T47D (cell line): ENCODE measurements around the gene MBNL2.
A peak's percentile ranks its signal among the peaks of the same experiment; 100 is the strongest.

Experiments
- DNase-seq, 2 experiments: peaks; one replicate each; pipeline versions ENCODE4 v3.0.0 to v3.0.0-alpha.2; 2011 to 2012; ENCODE audit warnings: low read depth in 1 of 2, low spot score in 1 of 2
- JUND ChIP-seq: IDR thresholded peaks from 2 replicates; pipeline ENCODE4 v1.6.1; 2012; ENCODE audit warnings: low read depth
- in situ Hi-C: cut with HindIII; loops from 2 replicates; pipeline ENCODE4 v1.10.0; 2016; ENCODE audit warnings: low sequenced_read_pairs, low pct_unique_long_range_greater_than_20kb

Gene MBNL2

DNA sequence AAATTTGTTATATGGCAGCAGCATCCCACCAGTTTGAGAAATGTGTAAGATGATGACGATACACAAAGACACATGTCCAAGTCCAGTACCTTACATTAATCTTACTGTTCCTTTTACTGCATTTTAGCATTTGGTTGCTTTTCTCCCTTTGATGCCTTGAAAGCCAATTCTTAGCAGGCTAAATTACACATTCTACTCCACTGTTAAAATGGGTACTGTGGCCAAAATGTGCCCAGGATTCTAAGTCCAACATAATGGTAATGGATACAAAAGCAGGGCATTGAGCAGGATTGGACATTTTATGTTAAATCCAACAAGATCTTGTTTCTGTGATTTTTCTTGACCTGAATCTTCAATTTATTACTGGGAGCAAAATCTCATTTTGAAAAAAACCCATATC is 159.1 kb downstream of the MBNL2 start:
- no peak for TF ChIP-seq JUND
- no peak for DNase-seq
- in situ Hi-C loops: no loop called here

DNA sequence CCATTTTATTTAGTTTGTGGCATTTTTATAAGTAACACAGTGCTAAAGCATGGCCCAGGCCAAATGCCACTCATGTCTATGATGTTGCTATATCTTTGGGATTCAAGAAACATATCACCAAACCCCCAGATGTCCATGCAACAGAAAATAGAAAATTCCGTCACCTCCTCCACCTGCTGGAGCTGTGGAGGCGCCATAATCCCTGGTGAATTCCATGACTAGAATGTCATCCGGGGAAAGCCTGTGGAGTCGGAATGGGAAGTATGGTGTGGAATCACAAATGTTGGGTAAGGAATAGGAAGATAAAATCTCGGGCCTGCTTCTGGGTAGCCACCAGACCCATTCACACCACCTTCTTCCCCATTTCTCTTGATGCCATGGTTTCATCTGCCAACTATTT is 160.1 kb downstream of the MBNL2 start:
- in situ Hi-C loops: no loop called here
- no peak for DNase-seq
- no peak for TF ChIP-seq JUND

DNA sequence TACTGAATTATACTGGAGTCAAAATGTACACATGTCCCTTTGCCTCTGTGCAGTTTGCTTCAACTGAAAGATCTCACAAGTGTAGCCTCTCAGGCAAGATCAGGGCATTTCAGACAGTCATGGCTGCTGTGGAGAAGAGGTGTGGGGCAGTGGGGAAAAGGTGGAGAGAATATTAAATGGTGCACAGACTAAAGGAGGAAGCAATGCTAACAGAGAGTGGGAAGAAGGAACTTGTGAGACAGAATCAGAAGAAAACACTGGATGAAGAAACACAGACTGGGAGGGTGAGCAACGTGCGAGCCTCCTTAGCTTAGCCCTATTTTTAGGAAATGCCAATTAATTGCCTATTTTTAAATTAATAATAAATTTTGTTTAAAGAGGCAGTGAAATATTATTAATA is 162.2 kb downstream of the MBNL2 start:
- DNase-seq: no peak
- TF ChIP-seq JUND: no peak
- in situ Hi-C loops: no loop called here

DNA sequence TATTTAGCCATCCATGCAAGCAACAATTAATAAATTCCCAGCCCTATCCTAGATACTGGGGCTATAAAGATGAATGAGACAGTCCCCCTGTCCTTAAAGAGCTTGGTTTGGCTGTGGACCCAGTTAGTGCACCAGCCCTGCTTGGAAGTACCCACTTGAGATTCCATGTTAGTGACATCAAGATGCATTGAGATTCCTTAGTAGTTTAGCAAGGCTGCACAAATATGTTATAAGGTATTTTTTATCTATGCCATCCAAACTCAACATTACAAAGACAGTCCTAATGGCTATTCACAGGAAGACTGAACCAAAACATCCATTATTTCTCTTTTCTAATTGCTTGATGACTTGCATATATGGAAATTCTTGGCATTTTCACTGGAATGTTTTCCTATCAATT is 163.0 kb downstream of the MBNL2 start:
- in situ Hi-C loops: no loop called here
- DNase-seq: no peak
- no peak for TF ChIP-seq JUND

DNA sequence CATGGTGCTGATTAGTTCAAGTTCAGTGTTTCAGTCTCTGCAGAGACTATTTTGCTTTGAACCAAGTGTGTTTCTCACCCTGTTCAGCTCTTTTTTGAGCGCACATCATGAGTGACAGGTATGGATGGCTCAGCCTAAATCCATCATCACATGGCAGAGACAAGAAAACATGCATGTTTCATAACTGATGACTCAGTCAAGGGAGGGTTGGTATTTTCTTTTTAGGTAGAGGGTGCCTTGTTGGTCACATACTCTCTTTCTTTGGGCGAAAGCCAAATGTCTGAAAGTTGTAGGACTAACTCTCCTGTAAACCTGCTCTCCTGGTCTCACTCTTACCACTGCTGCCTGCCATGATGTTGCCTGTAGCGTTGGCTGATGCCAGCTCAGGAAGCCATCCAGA is 163.7 kb downstream of the MBNL2 start:
- DNase-seq: peak in 1 of 2 experiments; percentile 7

DNA sequence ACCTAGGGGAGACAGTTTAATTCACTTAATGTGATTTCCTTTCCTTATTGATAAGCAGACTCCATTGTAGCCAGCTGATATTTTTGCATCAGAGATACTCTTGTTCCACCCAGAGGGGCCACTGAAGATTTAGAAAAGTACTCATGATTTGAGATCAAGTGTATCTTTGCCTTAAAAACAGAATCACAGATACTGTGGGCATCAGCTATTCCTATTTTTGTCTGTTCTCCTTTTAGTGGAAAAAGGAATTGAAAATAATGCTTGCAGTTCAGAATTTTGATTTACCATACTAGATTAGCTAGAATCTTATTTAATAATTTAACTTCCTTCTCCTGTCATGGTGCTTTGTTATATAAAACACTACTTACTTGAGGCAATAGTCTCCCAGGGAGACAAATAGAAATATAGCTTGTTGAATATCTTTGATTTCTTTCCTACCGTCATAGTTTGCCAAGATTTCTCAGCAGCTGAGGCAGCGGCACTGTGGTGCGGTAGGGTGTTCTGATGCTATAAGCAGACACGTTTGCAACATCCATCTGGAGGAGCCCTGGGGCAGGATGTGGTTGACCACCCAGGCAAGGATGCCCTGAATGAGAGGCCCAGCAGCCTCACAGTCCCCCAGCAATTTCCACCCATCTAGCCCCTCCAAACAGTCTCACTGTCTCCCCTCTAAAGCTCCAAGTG is 164.8 kb downstream of the MBNL2 start:
- TF ChIP-seq JUND: no peak
- in situ Hi-C loops: no loop called here
- DNase-seq: no peak

More for the DNA sequence above, 163.7 kb downstream of the MBNL2 start:
- TF ChIP-seq JUND: no peak
- in situ Hi-C loops: no loop called here

DNA sequence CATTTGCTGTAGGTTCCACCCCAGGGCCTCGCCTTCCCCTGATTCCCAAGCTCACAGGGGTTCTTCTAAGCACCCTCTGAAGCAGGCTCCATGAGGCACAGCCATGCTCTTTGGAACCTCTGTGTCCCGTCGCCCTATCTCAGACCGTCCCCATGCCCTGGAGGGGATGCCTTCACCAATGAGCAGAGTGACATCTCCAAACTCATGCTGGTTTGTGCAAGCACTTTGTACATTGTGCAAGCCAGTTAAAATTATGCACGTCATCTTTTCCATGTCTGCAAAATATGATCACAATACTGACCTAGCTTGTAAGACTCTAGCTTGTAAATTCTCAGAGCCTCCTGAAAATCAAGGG is 165.3 kb downstream of the MBNL2 start:
- DNase-seq: no peak
- TF ChIP-seq JUND: no peak
- in situ Hi-C loops: no loop called here

DNA sequence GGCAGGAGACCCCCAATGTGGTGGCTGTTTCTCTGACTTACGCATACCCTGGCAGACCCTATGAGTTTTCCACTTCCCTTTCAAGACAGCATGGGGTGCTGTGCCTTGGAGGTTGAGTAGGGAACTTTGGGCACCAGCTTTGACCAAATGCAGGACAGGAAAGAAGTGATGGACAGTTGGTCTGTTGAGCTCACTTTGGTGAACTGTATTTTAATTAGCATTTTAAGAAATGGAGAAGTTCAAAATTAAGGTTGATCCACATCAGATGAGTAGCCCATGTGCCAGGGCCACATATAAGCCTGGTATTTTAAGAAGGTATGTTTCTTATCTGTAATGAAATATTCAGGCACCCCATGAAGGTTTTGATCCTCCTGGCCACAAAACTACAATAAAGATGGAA is 165.8 kb downstream of the MBNL2 start:
- no peak for TF ChIP-seq JUND
- in situ Hi-C loops: no loop called here
- no peak for DNase-seq

DNA sequence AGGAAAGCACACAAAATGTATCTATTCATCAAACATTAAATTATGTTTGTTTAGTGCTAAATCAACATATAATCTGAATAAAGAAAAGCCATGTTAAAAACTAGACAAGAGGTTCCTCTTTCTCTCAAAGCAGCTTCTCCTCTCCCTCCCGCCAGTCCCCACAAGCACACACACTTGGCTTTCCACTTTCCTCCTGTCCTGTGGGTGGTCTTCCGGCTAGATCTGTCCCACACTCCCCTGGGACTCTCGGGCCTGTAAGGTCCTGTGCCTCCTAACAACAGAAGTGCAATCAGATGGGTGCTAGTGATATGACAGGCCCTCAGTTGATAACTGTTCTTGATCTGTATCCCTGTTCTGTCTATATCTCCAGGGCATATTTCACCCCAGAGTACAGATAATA is 166.2 kb downstream of the MBNL2 start:
- no peak for DNase-seq
- TF ChIP-seq JUND: no peak
- in situ Hi-C loops: no loop called here

DNA sequence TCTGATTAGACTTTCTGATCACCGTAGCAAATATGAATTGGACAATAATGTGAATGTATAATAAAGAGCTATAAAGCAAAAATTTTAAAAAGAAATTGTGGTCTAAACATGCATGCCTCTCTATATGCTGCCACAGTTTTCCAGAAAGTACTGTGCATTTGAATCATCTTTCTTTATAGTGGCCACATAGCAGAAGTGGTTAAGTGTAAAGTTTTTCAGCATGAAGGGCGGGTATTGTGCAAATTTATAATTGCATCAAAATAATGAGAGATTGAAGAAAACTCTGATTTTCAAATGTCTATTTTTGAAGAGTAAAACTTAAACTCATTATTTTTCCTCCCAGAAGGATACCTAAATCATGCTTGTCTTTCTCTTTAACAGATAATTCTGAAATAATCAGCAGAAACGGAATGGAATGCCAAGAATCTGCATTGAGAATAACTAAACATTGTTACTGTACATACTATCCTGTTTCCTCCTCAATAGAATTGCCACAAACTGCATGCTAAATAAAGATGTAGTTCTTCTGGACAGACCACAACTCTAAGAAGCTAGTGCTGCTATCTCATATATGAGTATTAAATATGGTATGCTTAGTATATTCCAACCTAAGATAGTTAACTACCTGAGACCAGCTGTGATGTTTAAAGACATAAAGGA is 168.9 kb downstream of the MBNL2 start:
- DNase-seq: no peak
- in situ Hi-C loops: no loop called here
- no peak for TF ChIP-seq JUND

DNA sequence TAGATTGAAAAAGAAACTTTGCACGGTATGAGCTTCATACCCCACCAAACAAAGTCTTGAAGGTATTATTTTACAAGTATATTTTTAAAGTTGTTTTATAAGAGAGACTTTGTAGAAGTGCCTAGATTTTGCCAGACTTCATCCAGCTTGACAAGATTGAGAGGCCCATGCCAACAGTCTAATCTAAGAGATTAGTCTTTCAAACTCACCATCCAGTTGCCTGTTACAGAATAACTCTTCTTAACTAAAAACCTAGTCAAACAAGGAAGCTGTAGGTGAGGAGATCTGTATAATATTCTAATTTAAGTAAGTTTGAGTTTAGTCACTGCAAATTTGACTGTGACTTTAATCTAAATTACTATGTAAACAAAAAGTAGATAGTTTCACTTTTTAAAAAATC is 169.9 kb downstream of the MBNL2 start:
- no peak for DNase-seq
- in situ Hi-C loops: no loop called here
- TF ChIP-seq JUND: no peak

DNA sequence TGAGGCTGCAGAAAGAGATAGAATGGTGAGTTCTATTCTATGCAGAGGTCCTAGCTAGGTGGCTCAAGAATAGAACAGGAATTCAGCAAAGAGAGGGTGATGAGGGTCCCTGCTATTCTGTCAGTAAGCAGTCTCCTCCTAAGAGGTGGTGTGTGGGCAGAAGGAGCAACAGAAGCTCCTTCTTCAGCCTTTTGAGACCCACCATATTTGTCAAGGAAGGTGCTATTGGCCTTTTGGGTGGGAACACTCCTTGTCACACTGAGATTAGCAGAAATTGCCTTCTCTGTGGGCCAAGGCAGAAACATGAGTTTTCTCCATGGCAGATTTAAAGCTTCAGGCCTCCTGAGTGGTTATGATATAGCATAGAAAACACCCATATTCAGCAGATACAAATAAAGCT is 172.4 kb downstream of the MBNL2 start:
- in situ Hi-C loops: no loop called here
- no peak for TF ChIP-seq JUND
- no peak for DNase-seq

DNA sequence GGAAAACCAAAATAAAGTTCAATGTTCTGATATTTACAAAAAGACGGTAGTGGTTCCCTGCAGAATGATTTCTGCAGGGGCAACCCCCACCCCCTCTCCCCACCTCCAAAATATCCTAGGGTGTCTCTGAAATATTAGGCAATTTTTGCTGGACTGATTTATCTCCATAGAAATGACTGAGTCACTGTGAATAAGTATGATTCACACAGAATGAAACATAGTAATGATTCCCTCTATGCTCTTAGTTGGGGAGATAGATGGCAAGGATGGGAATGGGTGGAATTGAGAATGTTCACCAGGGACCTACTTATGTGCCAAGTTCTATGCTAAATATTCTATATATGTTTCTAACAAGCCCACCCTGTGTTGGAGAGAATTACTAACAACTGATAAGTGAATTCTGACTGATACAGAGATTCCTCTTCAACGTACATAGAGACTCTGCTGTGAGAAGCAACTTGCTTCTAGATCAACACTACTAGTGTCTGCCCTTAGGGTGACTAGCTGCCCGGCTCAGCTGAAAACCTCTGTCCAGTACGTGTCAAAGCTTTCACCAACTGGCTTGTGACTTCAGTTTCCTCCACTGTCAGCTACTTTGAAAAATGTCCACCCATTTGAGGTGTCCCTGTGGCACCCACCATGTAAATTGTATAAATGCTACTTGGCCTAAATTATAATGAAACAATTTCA is 173.5 kb downstream of the MBNL2 start:
- no peak for DNase-seq
- no peak for TF ChIP-seq JUND

More for the DNA sequence above, 173.5 kb downstream of the MBNL2 start:
- in situ Hi-C loops: no loop called here
